Astrocyte (in vitro differentiated cells and primary cell): ENCODE measurements around the gene CNST.

Experiments
- EZH2 ChIP-seq: IDR thresholded peaks from 2 replicates; pipeline ENCODE4 v1.6.1; 2012; ENCODE audit warnings: mild to moderate bottlenecking, low read length, inconsistent platforms; ENCODE audit not compliant: insufficient read depth
- TF ChIP-seq, protein P1 (sequence below): IDR thresholded peaks from 2 replicates; pipeline ENCODE4 v1.5.1; 2011; ENCODE audit warnings: low read depth, mild to moderate bottlenecking, inconsistent platforms, low read length, moderate library complexity; ENCODE audit not compliant: insufficient read depth

DNA sequence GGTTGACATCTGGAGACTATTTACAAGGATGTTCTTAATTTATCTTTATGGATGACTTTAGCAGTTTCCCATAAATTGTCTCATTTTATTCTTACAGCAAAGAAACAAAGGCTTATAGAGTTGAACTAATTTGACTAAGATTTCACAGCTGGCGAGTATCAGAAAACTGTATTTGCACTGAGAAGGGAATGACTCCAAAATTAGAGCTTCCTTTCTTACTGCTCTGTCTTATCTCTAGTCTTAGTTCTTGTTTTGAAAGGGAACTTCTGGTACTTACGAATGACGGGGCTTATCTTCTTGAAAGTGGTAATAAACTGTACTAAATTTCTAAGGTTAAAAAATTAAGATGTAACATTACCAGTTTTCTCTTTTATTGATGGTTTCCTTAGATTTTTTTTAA, 13.6 kb downstream of the CNST start:
- TF ChIP-seq, protein P1, sequence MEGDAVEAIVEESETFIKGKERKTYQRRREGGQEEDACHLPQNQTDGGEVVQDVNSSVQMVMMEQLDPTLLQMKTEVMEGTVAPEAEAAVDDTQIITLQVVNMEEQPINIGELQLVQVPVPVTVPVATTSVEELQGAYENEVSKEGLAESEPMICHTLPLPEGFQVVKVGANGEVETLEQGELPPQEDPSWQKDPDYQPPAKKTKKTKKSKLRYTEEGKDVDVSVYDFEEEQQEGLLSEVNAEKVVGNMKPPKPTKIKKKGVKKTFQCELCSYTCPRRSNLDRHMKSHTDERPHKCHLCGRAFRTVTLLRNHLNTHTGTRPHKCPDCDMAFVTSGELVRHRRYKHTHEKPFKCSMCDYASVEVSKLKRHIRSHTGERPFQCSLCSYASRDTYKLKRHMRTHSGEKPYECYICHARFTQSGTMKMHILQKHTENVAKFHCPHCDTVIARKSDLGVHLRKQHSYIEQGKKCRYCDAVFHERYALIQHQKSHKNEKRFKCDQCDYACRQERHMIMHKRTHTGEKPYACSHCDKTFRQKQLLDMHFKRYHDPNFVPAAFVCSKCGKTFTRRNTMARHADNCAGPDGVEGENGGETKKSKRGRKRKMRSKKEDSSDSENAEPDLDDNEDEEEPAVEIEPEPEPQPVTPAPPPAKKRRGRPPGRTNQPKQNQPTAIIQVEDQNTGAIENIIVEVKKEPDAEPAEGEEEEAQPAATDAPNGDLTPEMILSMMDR, result no peak
- no peak for TF ChIP-seq EZH2
